T follicular helper cell (primary cell): ENCODE measurements around the gene SLC4A4.
"Not testable (repeated sequence)": the region's sequence is repeated elsewhere in the genome, so short reads cannot be mapped to it uniquely, and the experiment has no call there.

Experiments used
- DNase-seq: peaks from one replicate; pipeline ENCODE4 v3.0.0-alpha.2; 2020; ENCODE audit warnings: low read depth

SLC4A4 gene

GRCh38 chr4:71408961-71409360, 70.1 kb downstream of the SLC4A4 start:
- DNase-seq: not testable (repeated sequence)

GRCh38 chr4:71411981-71412380, 73.2 kb downstream of the SLC4A4 start:
- DNase-seq: no peak

- DNase-seq: no peak
Measured at GRCh38 chr4:71415491-71415890, 76.7 kb downstream of the SLC4A4 start.

- DNase-seq: no peak
Measured at GRCh38 chr4:71417150-71417549, 78.3 kb downstream of the SLC4A4 start.

- no peak for DNase-seq
Measured at GRCh38 chr4:71426381-71427042, 87.7 kb downstream of the SLC4A4 start.

GRCh38 chr4:71429106-71429505, 90.3 kb downstream of the SLC4A4 start:
- no peak for DNase-seq

GRCh38 chr4:71429962-71430361, 91.1 kb downstream of the SLC4A4 start:
- DNase-seq: no peak

- DNase-seq: no peak
Measured at GRCh38 chr4:71430609-71431008, 91.8 kb downstream of the SLC4A4 start.

- no peak for DNase-seq
Measured at GRCh38 chr4:71440612-71441011, 101.8 kb downstream of the SLC4A4 start.

GRCh38 chr4:71441186-71442169, 102.7 kb downstream of the SLC4A4 start:
- DNase-seq: no peak

GRCh38 chr4:71442336-71442735, 103.5 kb downstream of the SLC4A4 start:
- no peak for DNase-seq

GRCh38 chr4:71444395-71444794, 105.6 kb downstream of the SLC4A4 start:
- no peak for DNase-seq

- DNase-seq: no peak
Measured at GRCh38 chr4:71445811-71446210, 107.0 kb downstream of the SLC4A4 start.

GRCh38 chr4:71446479-71447081, 107.8 kb downstream of the SLC4A4 start:
- no peak for DNase-seq

GRCh38 chr4:71449040-71449439, 110.2 kb downstream of the SLC4A4 start:
- DNase-seq: no peak

- no peak for DNase-seq
Measured at GRCh38 chr4:71449878-71450277, 111.1 kb downstream of the SLC4A4 start.

GRCh38 chr4:71453531-71453930, 114.7 kb downstream of the SLC4A4 start:
- DNase-seq: no peak

- DNase-seq: no peak
Measured at GRCh38 chr4:71456841-71457240, 118.0 kb downstream of the SLC4A4 start.

GRCh38 chr4:71460371-71460770, 121.6 kb downstream of the SLC4A4 start:
- no peak for DNase-seq

- DNase-seq: no peak
Measured at GRCh38 chr4:71461422-71461821, 122.6 kb downstream of the SLC4A4 start.

- no peak for DNase-seq
Measured at GRCh38 chr4:71466775-71467174, 128.0 kb downstream of the SLC4A4 start.

- no peak for DNase-seq
Measured at GRCh38 chr4:71468116-71468710, 129.4 kb downstream of the SLC4A4 start.
